Motor neuron (in vitro differentiated cells): ENCODE results near the gene NEK8. TPM values are rescaled to one million over a fixed set of nuclear protein-coding genes. Genes with fewer than 3 reads are reported as not detected.
A peak's percentile ranks its signal among the peaks of the same experiment; 100 is the strongest.

Source experiments
- ATAC-seq, 8 experiments: fragments of 200-7000 bp; cut with Tn5 transposase; replicated peaks in 6 of 8; 2 replicates each; pipeline ENCODE4 v1.8.0; 2021; ENCODE audit warnings: mild to moderate bottlenecking in 8 of 8, moderate library complexity in 8 of 8
- H3K27ac ChIP-seq, 2 donors: fragments of 250-450 bp; sonication (Bioruptor Pico); 2 replicates each; pipeline ENCODE4 v1.9.0; 2021; ENCODE audit warnings: antibody characterized with exemption in 2 of 2, mild to moderate bottlenecking in 2 of 2, moderate library complexity in 1 of 2
- H3K4me1 ChIP-seq, 2 donors: fragments of 250-450 bp; sonication (Bioruptor Pico); replicated peaks in 1 of 2; 2 replicates each; pipeline ENCODE4 v1.6.1; 2021; ENCODE audit warnings: antibody characterized with exemption in 2 of 2, mild to moderate bottlenecking in 2 of 2, moderate library complexity in 1 of 2
- H3K4me3 ChIP-seq, 5 donors: fragments of 250-450 bp; sonication (Bioruptor Pico); 2 replicates each; pipeline ENCODE4 v1.9.0; 2021; ENCODE audit warnings: antibody characterized with exemption in 5 of 5, mild to moderate bottlenecking in 5 of 5, moderate library complexity in 4 of 5
- WGBS, 10 experiments: fragments of 450-650 bp; shearing (Covaris generic); methylation state at CpG; one replicate each; pipeline ENCODE4 v1.0.0; 2022; 5-methylcytosine and 5-hydroxymethylcytosine counted together
- in situ Hi-C, 9 experiments: fragments of 400-800 bp; cut with MboI; loops; one replicate each; pipeline ENCODE4 v1.15.0; 2021; ENCODE audit warnings: low sequenced_read_pairs in 9 of 9, low pct_unique_long_range_greater_than_20kb in 2 of 9; ENCODE audit not compliant: unreplicated experiment in 9 of 9
- total RNA-seq, 8 experiments: library from RNA; unstranded; fragments of 300-600 nt; gene quantifications; 2 replicates each; pipeline versions ENCODE4 v1.2.3 to v1.2.4, GENCODE V29; 2022

NEK8 gene
- total RNA-seq = 1 to 10 TPM; 1.6 to 9.2 (median 3.2) TPM

DNA sequence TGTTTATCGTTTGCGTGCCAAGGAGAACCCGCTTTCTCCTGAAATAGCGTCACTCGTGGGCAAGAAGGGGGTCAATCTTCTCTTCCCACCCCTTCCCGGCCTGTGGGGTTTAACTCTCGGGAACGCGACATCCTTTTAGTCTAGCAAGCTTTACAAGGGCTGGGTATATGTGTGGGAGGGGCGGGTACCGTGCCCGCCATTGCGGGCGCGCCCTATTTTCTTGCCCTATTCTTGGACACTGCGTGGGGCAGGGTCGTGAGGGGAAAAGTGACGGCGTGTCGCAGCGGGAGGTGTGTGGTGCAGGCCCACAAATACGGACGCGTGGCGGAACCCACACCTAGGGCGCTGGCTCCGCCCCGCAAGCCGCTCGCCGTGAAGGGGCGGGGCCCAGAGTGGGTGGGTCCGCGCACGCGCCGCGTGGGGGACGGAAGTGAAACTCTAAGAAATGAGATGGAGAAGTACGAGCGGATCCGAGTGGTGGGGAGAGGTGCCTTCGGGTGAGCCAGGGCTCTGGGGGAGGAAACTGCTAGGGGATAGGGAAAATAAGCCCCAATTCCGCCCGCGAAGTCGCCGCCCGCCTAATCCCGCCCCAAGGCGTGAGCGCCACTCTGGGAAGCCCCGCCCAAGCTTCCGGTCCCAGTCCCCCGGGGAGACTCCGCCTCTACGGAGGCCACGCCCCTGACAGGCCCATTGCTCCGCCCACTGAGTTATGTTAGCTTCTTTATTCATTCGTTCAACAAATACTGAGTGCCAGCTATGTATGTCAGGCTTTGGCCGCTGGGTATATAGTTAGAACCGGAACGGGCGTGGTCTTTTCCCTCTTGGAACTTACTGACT, at the start of gene NEK8:
Gene NEK8 (plus strand): TSS at position 425 of the 837 bp plus-strand sequence. CDS start 26 bp downstream, at position 451.
- in situ Hi-C loops = loop anchor here in 1 of 9 experiments (25.0 kb wide), 1 partner anchor 384 kb away; no protein-coding TSS in a partner anchor
- peak; percentile 9 to 38 (median 18) for ATAC-seq
- H3K27ac ChIP-seq = peak within 1 kb of the TSS; percentile 89 to 95
- H3K4me1 ChIP-seq = peaks cover 9 to 16% of the 10 kb centered on the region in 2 donors
- WGBS, 10 experiments = 0 to 3% (median 0%) methylated on average over 4 to 16 of the region's 64 CpGs; no CpG with 5 or more reads in 3 of the 10 experiments
- H3K4me3 ChIP-seq = peak within 1 kb of the TSS; percentile 63 to 95 (median 82)

DNA sequence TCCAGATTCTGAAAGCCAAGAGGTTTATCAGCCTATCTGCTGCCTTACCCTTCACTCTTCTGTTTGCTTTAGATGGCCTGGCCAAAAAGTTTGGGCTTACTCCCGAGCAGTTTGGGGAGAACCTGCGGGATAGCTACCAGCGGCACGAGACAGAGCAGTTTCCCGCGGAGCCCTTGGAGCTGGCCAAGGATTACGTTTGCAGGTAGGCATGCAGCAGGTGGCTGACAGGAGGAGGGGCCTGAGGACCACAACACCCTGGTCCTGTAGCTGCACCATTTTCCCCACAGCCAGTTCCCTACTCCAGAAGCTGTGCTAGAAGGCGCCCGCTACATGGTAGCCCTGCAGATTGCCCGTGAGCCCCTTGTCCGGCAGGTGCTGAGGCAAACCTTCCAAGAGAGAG, 45.9 kb upstream of the NEK8 start:
- H3K4me3 ChIP-seq = no peak overlapping the region
- in situ Hi-C loops = no loop called here
- 89 to 100% (median 98%) methylated on average over 1 to 7 of the region's 11 CpGs; no CpG with 5 or more reads in 4 of the 10 experiments for WGBS, 10 experiments
- H3K27ac ChIP-seq = no peak overlapping the region
- no peaks in the 10 kb centered on the region for H3K4me1 ChIP-seq
- no peak for ATAC-seq

DNA sequence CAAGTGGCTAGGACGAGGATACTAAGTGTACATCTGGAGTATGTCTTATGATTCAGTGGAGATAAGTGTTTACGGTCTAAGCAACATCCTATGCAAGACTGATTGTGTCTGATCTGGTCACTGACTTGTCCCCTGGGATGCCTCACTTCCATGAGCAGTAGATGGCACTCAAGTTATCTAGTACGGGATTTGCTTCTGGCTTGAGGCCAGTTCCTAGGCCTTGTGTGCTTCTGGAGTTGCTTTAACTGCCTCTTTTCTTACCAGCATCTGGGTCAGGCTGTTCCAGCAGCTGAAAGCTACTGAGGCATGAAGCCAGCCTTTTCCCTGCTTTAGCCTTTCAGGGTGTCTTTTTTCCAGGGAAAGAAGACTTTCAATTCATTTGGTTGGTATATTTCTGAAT, 43.6 kb upstream of the NEK8 start:
- peak in 3 of 8 experiments; percentile 32 to 57 (median 49) for ATAC-seq
- WGBS, 10 experiments = 30 to 100% (median 80%) methylated on average over 1 to 2 of the region's 3 CpGs; no CpG with 5 or more reads in 3 of the 10 experiments
- H3K4me1 ChIP-seq = no peaks in the 10 kb centered on the region
- no peak overlapping the region for H3K27ac ChIP-seq
- no peak overlapping the region for H3K4me3 ChIP-seq
- in situ Hi-C loops = no loop called here

DNA sequence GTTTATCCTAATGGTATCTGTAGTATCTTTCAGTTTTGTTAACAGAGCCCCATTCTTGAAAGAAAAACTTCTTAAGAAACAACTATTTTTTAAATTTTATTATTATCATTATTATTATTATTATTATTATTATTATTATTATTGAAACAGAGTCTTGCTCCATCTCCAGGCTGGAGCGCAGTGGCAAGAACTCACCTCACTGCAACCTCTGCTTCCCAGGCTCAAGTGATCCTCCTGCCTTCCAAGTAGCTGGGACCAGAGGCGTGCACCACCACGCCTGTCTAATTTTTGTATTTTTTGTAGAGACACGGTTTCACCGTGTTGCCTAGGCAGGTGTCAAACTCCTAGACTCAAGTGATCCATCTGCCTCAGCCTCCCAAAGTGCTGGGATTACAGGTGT, 43.2 kb upstream of the NEK8 start:
- no peak overlapping the region for H3K27ac ChIP-seq
- H3K4me1 ChIP-seq = no peaks in the 10 kb centered on the region
- no peak overlapping the region for H3K4me3 ChIP-seq

DNA sequence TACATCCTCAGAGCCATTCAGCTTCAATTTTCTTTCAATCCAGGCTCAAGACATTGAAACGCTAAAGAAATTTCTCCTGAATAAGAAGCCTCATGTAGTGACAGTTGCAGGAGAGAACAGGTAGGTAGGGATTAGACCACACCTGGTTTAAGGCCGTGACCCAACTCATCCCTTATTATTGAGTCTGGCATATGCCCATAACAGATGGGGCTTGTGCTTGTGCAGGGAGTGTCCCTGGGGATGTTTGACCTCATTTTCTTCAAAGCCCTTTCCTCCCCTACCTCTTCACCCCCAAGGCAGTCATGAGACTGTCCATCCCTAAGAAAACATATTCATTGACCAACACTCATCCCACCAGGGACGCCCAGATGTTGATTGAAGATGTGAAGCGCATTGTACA, 42.3 kb upstream of the NEK8 start:
- Histone ChIP-seq H3K27ac (no peak overlapping the region), H3K4me1 (no peaks in the 10 kb centered on the region), H3K4me3 (no peak overlapping the region)
- peak in 1 of 8 experiments; percentile 29 for ATAC-seq
- in situ Hi-C loops = no loop called here
- 71 to 100% (median 88%) methylated on average over 1 to 4 of the region's 4 CpGs; no CpG with 5 or more reads in 2 of the 10 experiments for WGBS, 10 experiments

More for the DNA sequence above, 43.2 kb upstream of the NEK8 start:
- WGBS, 10 experiments = 74 to 100% (median 92%) methylated on average over 1 to 5 of the region's 5 CpGs; no CpG with 5 or more reads in 2 of the 10 experiments
- in situ Hi-C loops = no loop called here
- no peak for ATAC-seq

GRCh38 chr17:28688481-28688880, 40.1 kb upstream of the NEK8 start:
- 78 to 100% (median 95%) methylated on average over 1 to 4 of the region's 4 CpGs for WGBS, 10 experiments

GRCh38 chr17:28689011-28689410, 39.6 kb upstream of the NEK8 start:
- H3K4me1 ChIP-seq = peaks cover 2 to 5% of the 10 kb centered on the region in 2 donors
- WGBS, 10 experiments = 83 to 100% (median 98%) methylated on average over 1 to 3 of the region's 3 CpGs
- in situ Hi-C loops = no loop called here
- ATAC-seq = no peak
- no peak overlapping the region for H3K4me3 ChIP-seq
- no peak overlapping the region for H3K27ac ChIP-seq

More at GRCh38 chr17:28688481-28688880, 40.1 kb upstream of the NEK8 start:
- Histone ChIP-seq H3K4me3 (no peak overlapping the region), H3K4me1 (peaks cover 0 to 2% of the 10 kb centered on the region in 2 donors), H3K27ac (no peak overlapping the region)
- no peak for ATAC-seq
- in situ Hi-C loops = no loop called here

- WGBS, 10 experiments = 14 to 100% (median 60%) methylated on average over 1 of the region's 1 CpG; no CpG with 5 or more reads in 3 of the 10 experiments
- peak in 5 of 8 experiments; percentile 50 to 81 (median 64) for ATAC-seq
- in situ Hi-C loops = no loop called here
Observed at GRCh38 chr17:28693869-28694268, 34.7 kb upstream of the NEK8 start.

GRCh38 chr17:28698253-28698941, 30.2 kb upstream of the NEK8 start:
- in situ Hi-C loops = no loop called here
- Histone ChIP-seq H3K4me1 (peaks cover 2 to 11% of the 10 kb centered on the region in 2 donors), H3K27ac (no peak overlapping the region), H3K4me3 (no peak overlapping the region)
- WGBS, 10 experiments = 80 to 100% (median 98%) methylated on average over 1 to 5 of the region's 6 CpGs; no CpG with 5 or more reads in 4 of the 10 experiments
- no peak for ATAC-seq

More at GRCh38 chr17:28693869-28694268, 34.7 kb upstream of the NEK8 start:
- H3K4me1 ChIP-seq = peaks cover 2 to 13% of the 10 kb centered on the region in 2 donors
- no peak overlapping the region for H3K4me3 ChIP-seq
- peak overlapping the region in 1 of 2 donors; percentile 32 for H3K27ac ChIP-seq

DNA sequence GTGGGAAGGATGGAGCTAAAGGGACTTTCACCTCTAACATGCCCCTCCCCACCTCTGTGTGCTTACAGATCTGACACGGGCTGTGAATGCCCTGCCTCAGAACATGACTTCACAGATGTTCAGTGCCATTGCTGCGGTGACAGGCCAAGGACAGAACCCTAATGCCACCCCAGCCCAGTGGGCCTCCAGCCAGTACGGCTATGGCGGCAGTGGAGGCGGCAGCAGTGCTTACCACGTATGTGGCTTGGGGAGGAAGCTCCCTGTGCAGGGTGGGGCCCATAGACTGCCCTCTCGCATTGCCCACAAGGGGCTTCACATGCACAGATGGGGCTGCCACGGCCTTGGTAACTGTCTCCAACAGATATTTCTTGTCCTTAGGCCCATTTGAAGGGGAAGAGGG, 28.3 kb upstream of the NEK8 start:
- in situ Hi-C loops = loop anchor here in 1 of 9 experiments (25.0 kb wide), 1 partner anchor 88 kb away; the partner anchor contains the start of gene RSKR
- Histone ChIP-seq H3K4me3 (no peak overlapping the region), H3K4me1 (no peaks in the 10 kb centered on the region), H3K27ac (no peak overlapping the region)
- WGBS, 10 experiments = 90 to 100% (median 100%) methylated on average over 1 to 3 of the region's 8 CpGs; no CpG with 5 or more reads in 7 of the 10 experiments
- ATAC-seq = no peak

DNA sequence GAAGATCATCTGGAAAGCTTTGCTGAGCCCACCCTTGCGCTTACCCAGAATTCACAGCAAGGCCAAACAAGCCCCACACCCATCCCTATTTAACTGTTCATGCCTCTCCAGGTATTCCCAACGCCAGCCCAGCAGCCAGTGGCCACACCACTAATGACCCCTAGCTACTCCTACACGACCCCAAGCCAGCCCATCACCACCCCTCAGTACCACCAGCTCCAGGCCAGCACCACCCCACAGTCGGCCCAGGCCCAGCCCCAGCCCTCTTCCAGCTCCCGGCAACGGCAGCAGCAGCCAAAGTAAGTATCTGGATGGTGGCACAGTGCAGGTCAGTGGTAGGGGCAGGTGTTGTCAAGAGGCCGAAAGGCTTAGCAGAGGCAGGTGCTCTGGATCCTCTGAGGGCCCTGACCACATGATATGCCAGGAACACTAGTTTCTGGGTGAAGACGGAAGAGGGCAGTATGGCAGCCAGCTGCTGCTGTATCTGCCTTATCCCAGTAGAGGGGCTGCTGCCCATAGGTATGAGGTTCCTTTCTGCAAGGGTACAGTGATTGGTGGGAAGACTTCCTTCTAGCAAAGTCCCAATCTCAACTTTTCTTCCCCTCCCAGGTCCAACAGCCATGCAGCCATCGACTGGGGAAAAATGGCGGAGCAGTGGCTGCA, 27.6 kb upstream of the NEK8 start:
- no peaks in the 10 kb centered on the region for H3K4me1 ChIP-seq
- WGBS, 10 experiments = 60 to 100% (median 95%) methylated on average over 1 to 3 of the region's 10 CpGs; no CpG with 5 or more reads in 5 of the 10 experiments
- no peak overlapping the region for H3K4me3 ChIP-seq
- in situ Hi-C loops = loop anchor here in 1 of 9 experiments (25.0 kb wide), 1 partner anchor 89 kb away; the partner anchor contains the start of gene RSKR
- no peak overlapping the region for H3K27ac ChIP-seq
- no peak for ATAC-seq

DNA sequence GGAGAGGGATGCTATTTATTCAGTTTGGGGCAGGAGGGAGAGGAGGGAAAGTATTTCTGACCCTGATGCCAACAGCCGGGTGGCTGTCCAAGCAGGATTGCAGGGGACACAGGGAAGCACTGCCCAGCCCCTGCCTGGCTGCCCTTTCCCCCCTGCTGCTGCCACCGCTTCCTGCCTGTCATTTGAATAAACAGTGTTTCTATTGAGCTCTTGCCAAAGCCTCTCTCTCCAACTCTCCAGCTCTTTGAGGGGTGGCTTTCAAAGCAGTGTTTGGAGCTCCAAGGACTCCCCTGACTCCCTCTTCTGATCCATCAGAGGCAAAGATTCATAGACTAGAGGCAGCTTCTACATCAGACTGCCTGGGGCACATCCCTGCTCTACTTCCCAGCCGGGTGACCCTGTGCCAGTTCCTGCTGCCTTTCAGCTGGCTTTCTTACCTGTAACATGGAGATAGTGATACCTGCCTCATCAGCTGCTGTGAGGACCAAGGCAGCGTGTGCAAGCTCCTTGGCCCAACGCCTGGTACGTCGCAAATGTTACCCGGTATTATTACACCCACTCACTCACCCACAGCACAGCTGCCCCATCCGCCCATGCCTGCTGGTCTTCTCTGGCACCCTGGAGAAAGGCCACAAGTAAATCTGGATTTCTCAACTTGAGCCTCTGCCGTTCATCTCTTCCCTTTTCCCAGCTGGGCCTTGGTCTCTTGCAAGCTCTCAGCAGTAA, 26.4 kb upstream of the NEK8 start:
- WGBS, 10 experiments = 60 to 100% (median 80%) methylated on average over 1 to 7 of the region's 10 CpGs; no CpG with 5 or more reads in 3 of the 10 experiments
- H3K4me1 ChIP-seq = no peaks in the 10 kb centered on the region
- ATAC-seq = peak in 1 of 8 experiments; percentile 13
- in situ Hi-C loops = loop anchor here in 1 of 9 experiments (25.0 kb wide), 1 partner anchor 90 kb away; the partner anchor contains the start of gene RSKR
- no peak overlapping the region for H3K27ac ChIP-seq
- H3K4me3 ChIP-seq = no peak overlapping the region
